Tibial artery (tissue), 4 donors: Measurements from ENCODE around the gene AIFM2.
A peak's percentile ranks its signal among the peaks of the same experiment; 100 is the strongest.
"Not testable (repeated sequence)": the region's sequence is repeated elsewhere in the genome, so short reads cannot be mapped to it uniquely, and the experiment has no call there.

Source experiments
- DNase-seq, 2 donors: peaks; one replicate each; pipeline ENCODE4 v3.0.0-alpha.2; 2019
- H3K27ac ChIP-seq, 2 donors: fragments of 200-600 bp; sonication (generic) in 1 of 2; 1 replicate in 1 of 2; 2 replicates in 1 of 2; pipeline ENCODE4 v1.5.1; 2018 to 2019; ENCODE audit warnings: mild to moderate bottlenecking in 1 of 2
- H3K27me3 ChIP-seq, 2 donors: fragments of 200-600 bp; sonication (generic) in 1 of 2; one replicate each; pipeline versions ENCODE4 v1.5.1 to v1.6.0; 2016 to 2019
- H3K36me3 ChIP-seq, 3 donors: fragments of 200-600 bp; sonication (generic) in 2 of 3; one replicate each; pipeline ENCODE4 v1.5.1; 2016 to 2019; ENCODE audit warnings: mild to moderate bottlenecking in 2 of 3
- H3K4me1 ChIP-seq, 4 donors: fragments of 200-600 bp; sonication (generic) in 2 of 4; 1 replicate in 3 of 4; 2 replicates in 1 of 4; pipeline ENCODE4 v1.5.1; 2016 to 2019
- H3K4me3 ChIP-seq, 2 donors: fragments of 200-600 bp; sonication (generic) in 1 of 2; 1 replicate in 1 of 2; 2 replicates in 1 of 2; pipeline ENCODE4 v1.5.1; 2018 to 2019; ENCODE audit warnings: mild to moderate bottlenecking in 2 of 2
- H3K9me3 ChIP-seq, 3 donors: fragments of 200-600 bp; sonication (generic) in 1 of 3; one replicate each; pipeline ENCODE4 v1.5.1; 2016 to 2019
- intact Hi-C: fragments of 100-400 bp; cut with DNase I; formaldehyde crosslinking; loops from one replicate; pipeline ENCODE4 v1.15.0; 2023; ENCODE audit warnings: low total_unique reads
- TF ChIP-seq, protein P1 (sequence below), 2 experiments: fragments of 200-600 bp in 1 of 2; fragments of 450-650 bp in 1 of 2; IDR thresholded peaks; one replicate each; pipeline ENCODE4 v1.5.1; 2017 to 2019; ENCODE audit warnings: antibody characterized with exemption in 2 of 2, mild to moderate bottlenecking in 1 of 2, moderate library complexity in 1 of 2

Gene AIFM2

DNA sequence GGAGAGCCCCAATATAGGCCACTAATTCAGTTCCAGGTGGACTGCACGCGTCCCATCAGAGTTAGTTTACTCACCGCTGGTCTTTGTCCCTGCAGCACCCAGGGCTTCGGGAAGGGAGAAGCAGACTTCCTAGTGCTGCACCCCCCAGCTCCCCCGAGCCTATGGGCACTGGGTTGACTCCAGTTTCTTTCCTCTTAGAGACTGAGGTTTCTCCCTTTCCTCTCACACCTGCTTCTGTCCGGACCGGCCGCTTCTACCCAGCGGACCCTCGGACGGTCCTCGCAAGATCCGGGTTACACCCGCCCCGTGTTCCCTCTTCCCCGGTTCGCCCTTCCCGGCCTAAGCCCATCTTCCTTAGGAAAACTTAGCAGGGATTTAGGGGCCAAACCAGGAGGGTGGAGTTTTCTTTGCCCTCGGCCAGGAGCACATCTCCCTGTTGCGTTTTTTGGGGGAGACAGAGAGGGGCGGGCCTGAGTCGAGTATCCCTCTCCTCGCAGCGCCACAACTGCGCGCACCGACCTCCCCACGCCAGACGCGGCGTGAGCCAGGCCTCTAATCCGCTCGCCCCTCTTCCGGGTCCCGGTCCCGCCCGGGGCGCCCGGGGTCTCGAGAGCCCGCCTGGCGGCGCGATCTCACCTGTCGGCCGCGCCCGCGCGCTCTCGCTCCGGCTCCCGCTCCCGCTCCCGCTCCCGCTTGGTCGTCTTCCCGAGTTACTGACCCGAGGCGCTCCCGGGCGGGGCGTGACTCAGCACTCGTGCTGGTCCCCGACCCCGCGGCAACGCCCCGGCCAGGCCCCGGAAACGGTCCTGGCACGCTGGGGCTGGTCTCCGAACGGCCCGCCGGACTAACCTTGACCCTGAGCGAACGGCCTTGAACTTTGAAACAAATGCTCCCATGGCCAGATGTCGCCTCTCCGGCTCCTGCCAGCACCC lies at the start of gene AIFM2:
Gene AIFM2, minus strand, starts transcription at position 728 of the 932 bp plus-strand sequence. CDS start 8,741 bp downstream, outside the sequence.
- peak within 1 kb of the TSS; percentile 78 to 84 for H3K4me3 ChIP-seq
- H3K27me3 ChIP-seq = no peaks in the 10 kb centered on the region
- peak; percentile 74 to 89 for DNase-seq
- TF ChIP-seq, protein P1, sequence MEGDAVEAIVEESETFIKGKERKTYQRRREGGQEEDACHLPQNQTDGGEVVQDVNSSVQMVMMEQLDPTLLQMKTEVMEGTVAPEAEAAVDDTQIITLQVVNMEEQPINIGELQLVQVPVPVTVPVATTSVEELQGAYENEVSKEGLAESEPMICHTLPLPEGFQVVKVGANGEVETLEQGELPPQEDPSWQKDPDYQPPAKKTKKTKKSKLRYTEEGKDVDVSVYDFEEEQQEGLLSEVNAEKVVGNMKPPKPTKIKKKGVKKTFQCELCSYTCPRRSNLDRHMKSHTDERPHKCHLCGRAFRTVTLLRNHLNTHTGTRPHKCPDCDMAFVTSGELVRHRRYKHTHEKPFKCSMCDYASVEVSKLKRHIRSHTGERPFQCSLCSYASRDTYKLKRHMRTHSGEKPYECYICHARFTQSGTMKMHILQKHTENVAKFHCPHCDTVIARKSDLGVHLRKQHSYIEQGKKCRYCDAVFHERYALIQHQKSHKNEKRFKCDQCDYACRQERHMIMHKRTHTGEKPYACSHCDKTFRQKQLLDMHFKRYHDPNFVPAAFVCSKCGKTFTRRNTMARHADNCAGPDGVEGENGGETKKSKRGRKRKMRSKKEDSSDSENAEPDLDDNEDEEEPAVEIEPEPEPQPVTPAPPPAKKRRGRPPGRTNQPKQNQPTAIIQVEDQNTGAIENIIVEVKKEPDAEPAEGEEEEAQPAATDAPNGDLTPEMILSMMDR (IDR thresholded peaks at IDR 0.05) = peak in 1 of 2 experiments; percentile 6
- H3K9me3 ChIP-seq = no peaks in the 10 kb centered on the region
- H3K4me1 ChIP-seq = peaks cover 0 to 28% (median 18%) of the 10 kb centered on the region in 4 donors
- H3K27ac ChIP-seq = peak within 1 kb of the TSS; percentile 87 to 88
- H3K36me3 ChIP-seq = peaks cover 0 to 2% (median 0%) of the 10 kb centered on the region in 3 donors
- intact Hi-C loops = no loop called here

DNA sequence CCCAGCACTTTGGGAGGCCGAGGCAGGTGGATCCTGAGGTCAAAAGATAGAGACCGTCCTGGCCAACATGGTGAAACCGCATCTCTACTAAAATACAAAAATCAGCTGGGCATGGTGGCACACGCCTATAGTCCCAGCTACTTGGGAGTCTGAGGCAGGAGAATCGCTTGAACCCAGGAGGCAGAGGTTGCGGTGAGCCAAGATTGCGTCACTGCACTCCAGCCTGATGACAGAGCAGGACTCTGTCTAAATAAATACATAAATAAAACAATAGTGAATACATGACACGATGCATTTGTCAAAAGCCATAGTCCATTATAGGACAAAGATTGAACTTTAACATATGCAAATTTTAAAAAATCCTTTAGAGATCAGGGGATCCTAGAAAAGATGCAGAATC lies 46.6 kb upstream of the AIFM2 start:
- H3K27me3 ChIP-seq, intact Hi-C loops, H3K27ac ChIP-seq, DNase-seq, H3K36me3 ChIP-seq, H3K4me3 ChIP-seq, H3K4me1 ChIP-seq, H3K9me3 ChIP-seq: not testable (repeated sequence)

DNA sequence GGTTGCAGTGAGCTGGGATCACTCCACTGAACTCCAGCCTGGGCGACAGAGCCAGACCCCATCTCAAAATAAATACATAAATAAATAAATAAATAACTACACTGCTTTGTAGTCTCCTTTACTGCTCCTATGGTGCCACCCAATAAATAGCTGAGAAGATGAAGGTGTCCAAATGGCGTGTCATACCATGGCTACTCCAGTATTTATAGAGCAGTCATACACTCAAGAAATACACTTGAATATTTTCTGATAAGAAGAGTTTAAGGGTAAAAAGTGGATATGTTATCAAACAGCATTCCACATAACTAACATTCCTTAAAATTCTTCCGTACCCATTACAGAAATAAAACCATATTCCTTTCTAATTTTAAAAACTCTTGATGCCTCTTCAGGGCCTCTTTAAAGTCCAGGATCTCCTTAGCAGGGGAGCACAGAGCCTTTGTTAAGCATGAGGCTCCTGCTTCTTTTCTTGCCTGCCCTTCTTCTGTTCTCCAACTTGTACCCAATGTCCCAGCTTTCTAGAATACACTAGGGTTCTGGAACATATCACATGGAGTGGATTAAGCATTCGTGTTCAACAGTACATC lies 45.6 kb upstream of the AIFM2 start:
- Histone ChIP-seq H3K27me3 (peaks cover 0 to 10% of the 10 kb centered on the region in 2 donors), H3K27ac (no peak overlapping the region), H3K9me3 (peaks cover 0 to 4% (median 0%) of the 10 kb centered on the region in 3 donors), H3K4me1 (no peaks in the 10 kb centered on the region), H3K4me3 (no peak overlapping the region), H3K36me3 (no peaks in the 10 kb centered on the region)
- no peak for DNase-seq
- intact Hi-C loops = no loop called here
- TF ChIP-seq, protein P1 (IDR thresholded peaks at IDR 0.05) = no peak

DNA sequence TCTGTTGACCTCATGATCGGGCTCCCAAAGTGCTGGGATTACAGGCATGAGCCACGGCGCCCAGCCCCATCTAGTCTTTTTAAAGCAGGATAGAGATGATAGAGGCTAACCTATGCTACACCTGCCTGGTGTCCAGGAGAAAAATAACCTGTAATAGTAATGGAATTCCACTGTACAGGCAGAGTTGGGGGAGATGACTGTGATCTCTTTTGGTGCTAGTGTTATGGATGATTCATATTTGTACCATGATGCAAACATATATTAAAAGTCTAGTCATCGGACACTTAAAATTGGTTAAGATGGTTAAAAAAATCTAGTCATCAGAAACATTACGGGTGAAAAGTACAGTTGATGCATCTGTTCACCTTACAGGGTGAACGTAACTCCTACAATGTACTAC lies 43.8 kb upstream of the AIFM2 start:
- Histone ChIP-seq H3K36me3 (no peaks in the 10 kb centered on the region), H3K4me1 (no peaks in the 10 kb centered on the region), H3K27ac (no peak overlapping the region), H3K27me3 (peaks cover 0 to 10% of the 10 kb centered on the region in 2 donors), H3K4me3 (no peak overlapping the region), H3K9me3 (peaks cover 0 to 4% (median 0%) of the 10 kb centered on the region in 3 donors)
- TF ChIP-seq, protein P1 (IDR thresholded peaks at IDR 0.05) = no peak
- DNase-seq = no peak
- intact Hi-C loops = no loop called here

DNA sequence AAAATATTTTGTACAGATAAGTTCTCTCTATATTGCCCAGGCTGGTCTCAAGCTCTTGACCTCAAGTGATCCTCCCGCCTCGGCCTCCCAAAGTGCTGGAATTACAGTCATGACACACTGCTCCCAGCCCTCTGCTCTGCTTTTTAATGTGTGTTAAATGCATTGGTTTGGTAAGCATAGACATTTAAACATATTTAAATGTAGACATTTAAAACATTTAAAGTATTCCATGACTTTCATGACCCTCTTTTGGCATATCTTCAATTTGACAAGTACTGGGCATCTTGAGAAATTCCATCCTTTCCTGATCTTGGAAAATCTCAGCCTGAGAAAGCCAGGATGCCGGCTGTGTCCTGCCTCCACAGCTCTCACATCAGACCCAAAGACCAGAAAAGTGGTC lies 42.9 kb upstream of the AIFM2 start:
- Histone ChIP-seq H3K27ac (no peak overlapping the region), H3K27me3 (peaks cover 0 to 10% of the 10 kb centered on the region in 2 donors), H3K36me3 (no peaks in the 10 kb centered on the region), H3K4me1 (peaks cover 0 to 5% (median 0%) of the 10 kb centered on the region in 4 donors), H3K9me3 (peaks cover 0 to 4% (median 0%) of the 10 kb centered on the region in 3 donors), H3K4me3 (no peak overlapping the region)
- TF ChIP-seq, protein P1 (IDR thresholded peaks at IDR 0.05) = no peak
- intact Hi-C loops = no loop called here
- no peak for DNase-seq
